K562 treated with DMSO at 1 percent for 12 hours (cell line): ENCODE results near the gene RPL4. TPM values are rescaled to one million over a fixed set of nuclear protein-coding genes. Genes with fewer than 3 reads are reported as not detected.

Experiments used
- total RNA-seq: library from RNA; unstranded; fragments of 300-600 nt; gene quantifications from 2 replicates; pipeline ENCODE4 v1.2.3, GENCODE V29; 2022; ENCODE audit not compliant: insufficient read depth

Gene RPL4
- total RNA-seq = 4,735 and 4,925 TPM in 2 replicates

DNA sequence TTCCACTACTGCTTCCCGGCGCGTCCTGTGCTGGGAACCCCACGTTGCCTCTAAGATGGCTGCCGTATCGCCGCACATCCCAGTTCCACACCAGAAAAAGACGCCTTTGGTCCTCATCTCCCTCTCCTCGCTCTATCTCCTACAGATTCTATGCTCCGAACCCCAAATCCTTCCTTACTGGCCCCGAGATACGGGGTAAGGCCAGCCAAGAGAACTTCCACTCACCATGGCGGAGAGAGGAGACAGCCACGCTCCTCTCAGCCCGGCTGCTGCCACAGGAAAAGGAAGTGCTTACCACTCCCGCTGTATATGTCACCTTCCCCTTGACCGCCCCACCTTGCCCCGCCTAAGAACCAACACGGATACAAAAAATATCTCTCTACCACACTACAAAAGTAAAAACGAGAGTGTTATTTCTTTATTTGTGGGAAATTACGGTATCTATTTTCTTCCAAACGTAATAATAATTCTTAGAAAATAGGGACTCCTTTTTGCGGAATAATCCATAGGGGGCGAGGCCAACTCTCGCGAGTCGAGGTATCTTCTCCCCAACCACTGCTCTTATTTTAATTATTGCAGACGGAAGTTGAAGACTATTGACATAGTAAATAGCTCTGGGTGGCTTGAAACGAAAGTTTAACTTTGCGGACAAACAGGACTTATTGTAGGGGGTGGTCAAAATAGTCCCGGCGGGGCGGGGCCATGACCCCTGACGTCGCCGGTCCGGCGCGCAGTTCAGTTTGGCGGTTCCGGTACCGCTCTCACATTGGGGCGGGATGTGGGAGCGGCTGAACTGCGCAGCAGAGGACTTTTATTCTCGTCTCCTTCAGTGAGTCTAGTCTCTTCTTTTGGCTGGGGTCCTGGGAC is at the start of gene RPL4, which contains the start of gene ZWILCH:
Gene RPL4 (minus strand): TSS at position 293 of the 867 bp plus-strand sequence. CDS start 65 bp downstream, at position 228.
Gene ZWILCH (plus strand): TSS at position 764 of the 867 bp plus-strand sequence. CDS start 13 bp downstream, at position 777.

DNA sequence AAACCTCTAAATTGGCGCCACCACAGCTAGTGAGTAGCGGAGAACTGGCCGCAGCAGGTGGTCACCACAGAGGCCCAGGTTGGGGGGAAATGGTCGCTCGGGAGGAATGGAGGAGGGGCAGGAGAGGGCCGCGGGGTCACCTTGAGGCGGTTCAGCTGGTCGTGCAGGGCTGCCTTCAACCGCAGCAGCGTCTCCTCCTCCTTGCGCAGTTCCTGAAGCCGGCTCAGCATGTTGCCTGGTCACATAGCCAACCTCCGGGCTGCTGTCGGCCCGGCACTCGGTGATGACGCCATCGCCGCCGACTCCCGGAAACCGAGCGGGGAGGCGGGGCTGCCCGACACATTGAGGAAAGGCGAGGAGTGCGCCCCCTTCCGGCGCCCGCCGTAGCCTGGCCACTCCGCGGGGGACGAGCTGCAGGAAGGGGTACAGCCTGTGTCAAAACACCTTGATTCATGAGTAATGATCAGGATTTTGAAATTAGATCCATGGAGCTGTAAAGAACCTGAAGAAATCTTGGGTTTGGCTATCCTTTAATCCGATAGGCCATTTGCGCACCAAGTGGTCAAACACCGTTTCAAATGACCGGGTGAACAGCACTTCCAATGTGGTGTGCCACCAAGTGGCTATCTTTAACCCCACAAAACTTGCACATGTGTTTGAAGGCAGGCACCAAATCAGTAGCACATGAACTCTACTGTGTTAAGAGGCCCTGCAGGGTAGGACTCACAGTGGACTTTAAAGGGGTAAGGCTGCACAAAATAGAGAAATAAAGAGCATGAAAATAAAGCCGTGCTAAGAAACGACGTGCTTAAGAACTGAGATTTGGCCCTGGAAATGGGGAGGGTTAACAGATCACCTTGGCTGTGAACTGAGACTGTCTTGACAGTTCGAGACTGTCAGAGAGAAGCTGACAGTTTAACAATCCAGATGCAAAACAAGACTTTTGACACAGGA is 6.9 kb downstream of the RPL4 start, which contains the start of gene SNAPC5:
Gene SNAPC5 (minus strand): TSS at position 261 of the 954 bp plus-strand sequence. CDS start 31 bp downstream, at position 230.

Other genes with a start within 250 kb of the RPL4 start
- gene DIS3L, start 211.3 kb downstream of the RPL4 start, total RNA-seq = 9.8 and 24.8 TPM in 2 replicates
- 8.9 and 18.0 TPM in 2 replicates for gene TIPIN, start 148.2 kb downstream of the RPL4 start, total RNA-seq
- gene MAP2K1, start 117.9 kb downstream of the RPL4 start, total RNA-seq = 43.3 and 75.0 TPM in 2 replicates
- 30.2 and 53.3 TPM in 2 replicates for gene SNAPC5, start 7.1 kb downstream of the RPL4 start, total RNA-seq
- 12.4 and 45.9 TPM in 2 replicates for gene ZWILCH, start 471 bp upstream of the RPL4 start, total RNA-seq
- gene LCTL, start 61.1 kb upstream of the RPL4 start, total RNA-seq = not detected in 2 replicates
- gene SMAD6, start 197.4 kb upstream of the RPL4 start, total RNA-seq = 10.3 and 15.2 TPM in 2 replicates